Measurements from ENCODE around the gene UHMK1.
"Not testable (repeated sequence)": the region's sequence is repeated elsewhere in the genome, so short reads cannot be mapped to it uniquely, and the experiment has no call there.

The UHMK1 gene, protein sequence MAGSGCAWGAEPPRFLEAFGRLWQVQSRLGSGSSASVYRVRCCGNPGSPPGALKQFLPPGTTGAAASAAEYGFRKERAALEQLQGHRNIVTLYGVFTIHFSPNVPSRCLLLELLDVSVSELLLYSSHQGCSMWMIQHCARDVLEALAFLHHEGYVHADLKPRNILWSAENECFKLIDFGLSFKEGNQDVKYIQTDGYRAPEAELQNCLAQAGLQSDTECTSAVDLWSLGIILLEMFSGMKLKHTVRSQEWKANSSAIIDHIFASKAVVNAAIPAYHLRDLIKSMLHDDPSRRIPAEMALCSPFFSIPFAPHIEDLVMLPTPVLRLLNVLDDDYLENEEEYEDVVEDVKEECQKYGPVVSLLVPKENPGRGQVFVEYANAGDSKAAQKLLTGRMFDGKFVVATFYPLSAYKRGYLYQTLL

DNA sequence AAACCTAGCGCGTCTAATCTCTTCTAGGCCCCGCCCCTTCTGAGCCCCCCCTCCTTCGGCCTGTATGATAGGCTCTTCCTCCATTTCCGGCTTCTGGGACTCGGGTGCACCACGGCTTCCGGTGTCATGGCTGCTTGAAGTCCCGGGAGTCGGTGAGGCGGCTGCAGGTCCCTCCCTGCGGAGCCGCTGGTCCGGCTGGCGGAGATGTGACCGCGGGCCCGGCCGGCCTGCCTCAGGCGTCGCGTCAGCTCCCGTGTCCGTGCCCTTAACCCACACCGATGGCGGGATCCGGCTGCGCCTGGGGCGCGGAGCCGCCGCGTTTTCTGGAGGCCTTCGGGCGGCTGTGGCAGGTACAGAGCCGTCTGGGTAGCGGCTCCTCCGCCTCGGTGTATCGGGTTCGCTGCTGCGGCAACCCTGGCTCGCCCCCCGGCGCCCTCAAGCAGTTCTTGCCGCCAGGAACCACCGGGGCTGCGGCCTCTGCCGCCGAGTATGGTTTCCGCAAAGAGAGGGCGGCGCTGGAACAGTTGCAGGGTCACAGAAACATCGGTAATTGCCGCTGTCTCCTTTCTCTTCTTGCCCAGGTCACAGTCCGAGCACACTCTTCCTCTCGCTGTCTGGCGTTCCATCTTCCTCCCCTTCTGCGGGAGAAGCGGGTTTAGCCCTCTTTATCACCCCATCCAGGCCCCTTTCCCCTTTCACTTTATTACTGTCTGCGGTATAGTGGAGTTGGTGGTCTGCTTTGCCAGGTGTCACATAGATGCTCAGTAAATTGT, at the start of gene UHMK1:
Gene UHMK1 (plus strand): TSS at position 96 of the 773 bp plus-strand sequence. CDS start 183 bp downstream, at position 279.
- peak within 1 kb of the TSS; percentile 100 for H3K4me3 ChIP-seq (ENCODE audit: low read depth, low read length)
- peaks cover 31% of the 10 kb centered on the region for H3K4me1 ChIP-seq (ENCODE audit: control insufficient read depth, insufficient read depth, low read length, unreplicated experiment)
- peak within 1 kb of the TSS; percentile 99 for H2AFZ ChIP-seq (ENCODE audit: low read length, unreplicated experiment)
- H3K79me2 ChIP-seq (ENCODE audit: control insufficient read depth, insufficient read depth, low read length, unreplicated experiment) = peaks cover 52% of the 10 kb centered on the region
- H3K27ac ChIP-seq (ENCODE audit: low read depth, low read length) = peak within 1 kb of the TSS; percentile 81
- peaks cover 16% of the 10 kb centered on the region for H3K36me3 ChIP-seq (ENCODE audit: insufficient read depth, low read length)
- H3K27me3 ChIP-seq (ENCODE audit: insufficient read depth, low read length) = no peaks in the 10 kb centered on the region

DNA sequence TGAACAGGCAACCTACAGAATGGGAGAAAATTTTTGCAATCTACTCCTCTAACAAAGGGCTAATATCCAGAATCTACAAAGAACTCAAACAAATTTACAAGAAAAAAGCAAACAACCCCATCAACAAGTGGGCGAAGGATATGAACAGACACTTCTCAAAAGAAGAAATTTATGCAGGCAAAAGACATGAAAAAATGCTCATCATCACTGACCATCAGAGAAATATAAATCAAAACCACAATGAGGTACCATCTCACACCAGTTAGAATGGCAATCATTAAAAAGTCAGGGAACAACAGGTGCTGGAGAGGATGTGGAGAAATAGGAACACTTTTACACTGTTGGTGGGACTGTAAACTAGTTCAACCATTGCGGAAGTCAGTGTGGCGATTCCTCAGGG, 43.3 kb upstream of the UHMK1 start:
- not testable (repeated sequence) for H3K27ac ChIP-seq (ENCODE audit: low read depth, low read length); H3K27me3 ChIP-seq (ENCODE audit: insufficient read depth, low read length); H3K79me2 ChIP-seq (ENCODE audit: control insufficient read depth, insufficient read depth, low read length, unreplicated experiment); H3K4me3 ChIP-seq (ENCODE audit: low read depth, low read length); H2AFZ ChIP-seq (ENCODE audit: low read length, unreplicated experiment); H3K4me1 ChIP-seq (ENCODE audit: control insufficient read depth, insufficient read depth, low read length, unreplicated experiment); H3K36me3 ChIP-seq (ENCODE audit: insufficient read depth, low read length)

DNA sequence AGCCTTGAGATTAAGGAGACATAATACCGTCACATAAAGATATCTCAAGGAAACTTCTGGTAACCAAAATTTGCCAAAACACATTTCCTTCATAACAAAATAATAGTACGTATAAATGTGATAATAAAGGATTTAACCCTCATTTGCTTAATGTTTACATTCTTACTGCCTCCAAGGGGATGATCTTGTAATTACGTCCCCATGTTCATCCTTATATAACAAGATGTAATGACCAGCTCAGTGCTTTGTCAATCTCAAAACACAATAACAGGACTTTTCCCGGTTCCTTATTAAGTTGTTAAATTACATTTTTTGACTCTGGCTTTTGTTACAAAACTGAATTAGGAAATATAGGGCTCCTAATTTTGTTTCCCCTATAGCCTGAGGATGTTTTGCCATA, 41.3 kb upstream of the UHMK1 start:
- H3K36me3 ChIP-seq (ENCODE audit: insufficient read depth, low read length) = no peaks in the 10 kb centered on the region
- no peak overlapping the region for H3K4me3 ChIP-seq (ENCODE audit: low read depth, low read length)
- no peaks in the 10 kb centered on the region for H3K27me3 ChIP-seq (ENCODE audit: insufficient read depth, low read length)
- no peaks in the 10 kb centered on the region for H3K4me1 ChIP-seq (ENCODE audit: control insufficient read depth, insufficient read depth, low read length, unreplicated experiment)
- H3K27ac ChIP-seq (ENCODE audit: low read depth, low read length) = no peak overlapping the region
- H3K79me2 ChIP-seq (ENCODE audit: control insufficient read depth, insufficient read depth, low read length, unreplicated experiment) = no peaks in the 10 kb centered on the region
- H2AFZ ChIP-seq (ENCODE audit: low read length, unreplicated experiment) = no peak overlapping the region

DNA sequence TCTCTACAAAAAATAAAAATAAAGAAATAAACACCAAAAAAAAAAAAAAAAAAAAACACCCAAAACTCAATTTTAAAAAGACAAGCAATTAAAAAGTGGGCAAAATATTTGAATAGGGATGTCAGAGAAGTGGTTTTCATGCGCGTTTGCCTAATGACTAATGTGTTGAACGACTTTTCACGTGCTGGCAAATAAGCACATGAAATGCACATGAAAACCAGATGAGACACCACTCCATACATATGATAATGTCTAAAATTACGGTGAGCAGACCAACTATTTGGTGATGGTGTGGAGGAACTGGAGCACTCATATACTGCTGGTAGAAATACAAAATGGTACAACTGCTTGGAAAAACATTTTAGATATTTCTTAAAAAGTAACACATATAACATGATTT, 39.4 kb upstream of the UHMK1 start:
- no peak overlapping the region for H2AFZ ChIP-seq (ENCODE audit: low read length, unreplicated experiment)
- H3K4me3 ChIP-seq (ENCODE audit: low read depth, low read length) = no peak overlapping the region
- H3K4me1 ChIP-seq (ENCODE audit: control insufficient read depth, insufficient read depth, low read length, unreplicated experiment) = no peaks in the 10 kb centered on the region
- no peak overlapping the region for H3K27ac ChIP-seq (ENCODE audit: low read depth, low read length)
- H3K79me2 ChIP-seq (ENCODE audit: control insufficient read depth, insufficient read depth, low read length, unreplicated experiment) = no peaks in the 10 kb centered on the region
- no peaks in the 10 kb centered on the region for H3K27me3 ChIP-seq (ENCODE audit: insufficient read depth, low read length)
- H3K36me3 ChIP-seq (ENCODE audit: insufficient read depth, low read length) = no peaks in the 10 kb centered on the region

DNA sequence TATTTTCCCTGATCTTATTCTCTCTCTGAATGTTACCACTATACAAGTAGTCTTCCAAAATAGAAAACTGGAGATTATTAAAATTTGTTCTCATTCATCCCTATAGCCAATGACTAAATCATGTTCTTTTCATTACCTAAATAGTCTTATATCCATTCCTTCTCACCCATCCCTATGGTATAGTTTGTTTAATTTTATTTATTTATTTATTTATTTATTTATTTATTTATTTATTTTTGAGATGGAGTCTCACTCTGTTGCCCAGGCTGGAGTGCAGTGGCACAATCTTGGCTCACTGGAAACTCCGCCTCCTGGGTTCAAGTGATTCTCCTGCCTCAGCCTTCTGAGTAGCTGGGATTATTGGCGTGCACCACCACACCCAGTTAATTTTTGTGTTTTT, 35.2 kb upstream of the UHMK1 start:
- not testable (repeated sequence) for H3K36me3 ChIP-seq (ENCODE audit: insufficient read depth, low read length); H3K79me2 ChIP-seq (ENCODE audit: control insufficient read depth, insufficient read depth, low read length, unreplicated experiment); H2AFZ ChIP-seq (ENCODE audit: low read length, unreplicated experiment); H3K27me3 ChIP-seq (ENCODE audit: insufficient read depth, low read length); H3K27ac ChIP-seq (ENCODE audit: low read depth, low read length); H3K4me1 ChIP-seq (ENCODE audit: control insufficient read depth, insufficient read depth, low read length, unreplicated experiment); H3K4me3 ChIP-seq (ENCODE audit: low read depth, low read length)

DNA sequence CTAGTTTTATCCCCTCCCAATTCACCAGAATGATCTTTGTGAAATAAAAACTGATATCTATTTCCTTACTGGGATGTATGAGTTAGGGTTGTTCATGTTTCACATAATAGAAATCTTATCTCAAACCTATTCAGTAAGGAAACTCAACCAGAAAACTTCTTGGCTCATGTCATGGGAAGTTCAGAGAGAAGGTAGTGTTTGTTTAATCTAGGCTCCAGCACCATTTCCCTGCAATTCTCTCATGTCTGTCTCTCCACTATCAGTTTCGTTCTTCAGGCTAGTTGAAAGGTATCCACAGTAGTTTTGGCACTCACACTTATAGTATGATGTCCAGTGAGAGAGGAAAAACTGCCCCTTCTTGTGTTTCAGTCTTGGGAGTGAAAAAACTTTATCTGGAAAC, 34.6 kb upstream of the UHMK1 start:
- Histone ChIP-seq H3K27ac (ENCODE audit: low read depth, low read length) (no peak overlapping the region), H3K4me1 (ENCODE audit: control insufficient read depth, insufficient read depth, low read length, unreplicated experiment) (no peaks in the 10 kb centered on the region), H3K27me3 (ENCODE audit: insufficient read depth, low read length) (peaks cover 4% of the 10 kb centered on the region; the same call in 1 of the 2 replicates), H2AFZ (ENCODE audit: low read length, unreplicated experiment) (peak overlapping the region; percentile 15), H3K4me3 (ENCODE audit: low read depth, low read length) (no peak overlapping the region), H3K79me2 (ENCODE audit: control insufficient read depth, insufficient read depth, low read length, unreplicated experiment) (no peaks in the 10 kb centered on the region), H3K36me3 (ENCODE audit: insufficient read depth, low read length) (no peaks in the 10 kb centered on the region)

DNA sequence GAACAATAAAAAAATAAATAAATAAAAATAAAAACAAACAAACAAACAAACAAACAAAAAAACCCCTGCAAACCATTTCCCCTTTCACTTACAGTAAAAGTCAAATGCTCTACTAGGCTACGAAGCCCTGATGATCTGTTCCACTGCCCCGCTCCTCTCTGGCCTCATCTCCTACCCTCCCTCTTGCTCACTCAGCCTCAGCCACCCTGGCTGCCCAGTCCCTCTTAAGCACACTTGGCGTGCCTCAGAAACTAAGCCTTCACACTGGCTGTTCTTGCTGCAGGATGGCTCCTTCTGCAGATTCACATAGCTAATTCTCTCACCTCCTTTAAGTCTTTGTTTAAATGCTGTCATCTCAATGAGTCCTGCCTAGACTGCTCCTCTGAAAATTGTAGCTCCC, 30.8 kb upstream of the UHMK1 start:
- H3K27me3 ChIP-seq (ENCODE audit: insufficient read depth, low read length) = peaks cover 4% of the 10 kb centered on the region; the same call in 1 of the 2 replicates
- no peaks in the 10 kb centered on the region for H3K4me1 ChIP-seq (ENCODE audit: control insufficient read depth, insufficient read depth, low read length, unreplicated experiment)
- H3K4me3 ChIP-seq (ENCODE audit: low read depth, low read length) = no peak overlapping the region
- H3K79me2 ChIP-seq (ENCODE audit: control insufficient read depth, insufficient read depth, low read length, unreplicated experiment) = no peaks in the 10 kb centered on the region
- H2AFZ ChIP-seq (ENCODE audit: low read length, unreplicated experiment) = no peak overlapping the region
- no peaks in the 10 kb centered on the region for H3K36me3 ChIP-seq (ENCODE audit: insufficient read depth, low read length)
- no peak overlapping the region for H3K27ac ChIP-seq (ENCODE audit: low read depth, low read length)

DNA sequence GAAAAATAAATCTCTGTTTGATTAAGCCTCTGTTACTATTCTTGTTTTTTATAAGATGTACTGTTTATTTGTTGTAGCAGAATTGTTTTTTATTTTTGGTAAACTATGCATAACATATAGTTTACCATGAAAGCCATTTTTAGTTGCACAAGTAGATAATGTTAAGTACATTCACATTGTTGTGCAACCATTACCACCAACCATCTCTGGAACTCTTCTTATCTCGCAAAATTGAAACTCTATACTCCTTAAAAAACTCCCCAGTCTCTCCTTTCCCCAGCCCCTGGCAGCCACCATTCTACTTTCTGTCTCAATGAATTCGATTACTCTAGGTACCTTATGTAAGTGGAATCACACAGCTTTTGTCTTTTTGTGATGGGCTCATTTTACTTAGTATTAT, 27.4 kb upstream of the UHMK1 start:
- no peaks in the 10 kb centered on the region for H3K79me2 ChIP-seq (ENCODE audit: control insufficient read depth, insufficient read depth, low read length, unreplicated experiment)
- no peak overlapping the region for H3K4me3 ChIP-seq (ENCODE audit: low read depth, low read length)
- H3K27ac ChIP-seq (ENCODE audit: low read depth, low read length) = no peak overlapping the region
- no peaks in the 10 kb centered on the region for H3K36me3 ChIP-seq (ENCODE audit: insufficient read depth, low read length)
- no peaks in the 10 kb centered on the region for H3K4me1 ChIP-seq (ENCODE audit: control insufficient read depth, insufficient read depth, low read length, unreplicated experiment)
- H2AFZ ChIP-seq (ENCODE audit: low read length, unreplicated experiment) = no peak overlapping the region
- H3K27me3 ChIP-seq (ENCODE audit: insufficient read depth, low read length) = no peaks in the 10 kb centered on the region

DNA sequence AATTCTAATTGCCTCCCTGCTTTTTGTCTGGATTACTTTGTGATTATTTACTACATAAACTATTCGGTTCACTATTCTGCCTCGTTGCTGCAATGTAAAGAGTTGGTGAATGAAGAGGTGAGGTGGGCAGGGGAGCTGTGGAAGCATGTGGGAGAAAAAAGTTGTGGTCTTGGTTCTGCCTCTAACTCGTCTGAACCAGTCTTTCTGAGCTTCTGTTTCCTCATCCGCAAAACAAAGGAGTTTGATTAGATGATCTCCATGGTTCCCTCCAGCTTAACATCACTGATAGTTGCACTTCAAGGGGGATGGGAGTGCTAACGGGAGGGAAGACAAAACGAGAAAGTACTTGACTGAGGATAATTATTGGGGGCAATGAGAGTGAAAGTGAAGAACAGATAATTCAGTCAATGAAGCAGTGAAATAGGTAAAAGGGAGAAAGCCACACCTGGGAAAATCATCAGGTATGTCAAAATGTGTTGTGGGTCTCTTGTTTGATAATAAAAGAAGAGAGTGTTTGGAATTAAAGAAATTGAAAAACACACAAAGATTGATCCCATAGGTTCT, 26.2 kb upstream of the UHMK1 start:
- Histone ChIP-seq H3K27me3 (ENCODE audit: insufficient read depth, low read length) (no peaks in the 10 kb centered on the region), H3K36me3 (ENCODE audit: insufficient read depth, low read length) (no peaks in the 10 kb centered on the region), H3K79me2 (ENCODE audit: control insufficient read depth, insufficient read depth, low read length, unreplicated experiment) (no peaks in the 10 kb centered on the region), H3K4me3 (ENCODE audit: low read depth, low read length) (no peak overlapping the region), H3K4me1 (ENCODE audit: control insufficient read depth, insufficient read depth, low read length, unreplicated experiment) (no peaks in the 10 kb centered on the region), H3K27ac (ENCODE audit: low read depth, low read length) (no peak overlapping the region), H2AFZ (ENCODE audit: low read length, unreplicated experiment) (peak overlapping the region; percentile 66)

DNA sequence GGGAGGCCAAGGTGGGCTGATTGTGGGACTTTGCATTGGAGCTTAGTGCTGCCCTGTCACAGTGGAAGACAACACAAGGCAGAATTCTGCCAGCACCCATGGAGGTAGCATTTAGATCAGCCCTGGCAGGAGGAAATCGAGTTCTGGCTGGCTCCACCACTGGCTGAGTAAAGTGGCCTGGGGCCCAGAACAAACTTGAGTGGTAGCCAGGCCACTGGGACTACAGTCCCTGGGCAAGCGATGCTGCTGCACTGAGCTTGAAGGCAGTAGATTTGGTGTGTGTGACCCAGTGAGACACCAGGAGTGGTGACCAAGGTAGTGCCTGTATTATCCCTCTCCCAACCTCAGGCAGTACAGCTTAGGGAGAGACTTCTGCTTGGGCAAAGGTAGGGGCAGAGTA, 22.5 kb upstream of the UHMK1 start:
- Histone ChIP-seq H3K27ac (ENCODE audit: low read depth, low read length) (no peak overlapping the region), H3K4me1 (ENCODE audit: control insufficient read depth, insufficient read depth, low read length, unreplicated experiment) (no peaks in the 10 kb centered on the region), H2AFZ (ENCODE audit: low read length, unreplicated experiment) (no peak overlapping the region), H3K79me2 (ENCODE audit: control insufficient read depth, insufficient read depth, low read length, unreplicated experiment) (no peaks in the 10 kb centered on the region), H3K4me3 (ENCODE audit: low read depth, low read length) (no peak overlapping the region), H3K36me3 (ENCODE audit: insufficient read depth, low read length) (no peaks in the 10 kb centered on the region), H3K27me3 (ENCODE audit: insufficient read depth, low read length) (no peaks in the 10 kb centered on the region)
